Fibroblast of skin of right biceps (primary cell): ENCODE measurements around the gene SSTR3.

ENCODE experiments used
- DNase-seq: peaks from one replicate; pipeline ENCODE4 v3.0.0-alpha.2; 2013

SSTR3 gene

GRCh38 chr22:37163575-37164504 lies 48.4 kb downstream of the SSTR3 start:
- DNase-seq, result no peak

DNA sequence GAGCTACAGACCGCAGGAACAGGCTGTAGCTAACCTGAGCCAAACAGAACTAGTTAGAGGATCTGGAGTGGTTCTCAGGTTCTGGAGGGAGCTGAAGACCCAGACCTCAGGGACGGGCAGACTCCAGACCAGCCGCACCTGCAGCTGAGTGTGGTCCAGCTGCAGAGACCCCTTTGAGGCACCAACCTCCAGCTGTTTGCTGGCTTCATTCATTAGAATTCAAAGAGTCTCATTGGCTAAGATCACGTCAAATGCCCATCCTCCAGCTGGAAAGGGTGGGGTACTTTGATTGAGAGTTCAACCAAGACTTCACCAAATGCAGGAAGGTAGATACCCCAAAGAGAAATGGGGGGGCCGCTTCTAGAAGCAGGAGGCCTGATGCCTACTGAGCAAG lies 49.2 kb downstream of the SSTR3 start:
- no peak for DNase-seq

DNA sequence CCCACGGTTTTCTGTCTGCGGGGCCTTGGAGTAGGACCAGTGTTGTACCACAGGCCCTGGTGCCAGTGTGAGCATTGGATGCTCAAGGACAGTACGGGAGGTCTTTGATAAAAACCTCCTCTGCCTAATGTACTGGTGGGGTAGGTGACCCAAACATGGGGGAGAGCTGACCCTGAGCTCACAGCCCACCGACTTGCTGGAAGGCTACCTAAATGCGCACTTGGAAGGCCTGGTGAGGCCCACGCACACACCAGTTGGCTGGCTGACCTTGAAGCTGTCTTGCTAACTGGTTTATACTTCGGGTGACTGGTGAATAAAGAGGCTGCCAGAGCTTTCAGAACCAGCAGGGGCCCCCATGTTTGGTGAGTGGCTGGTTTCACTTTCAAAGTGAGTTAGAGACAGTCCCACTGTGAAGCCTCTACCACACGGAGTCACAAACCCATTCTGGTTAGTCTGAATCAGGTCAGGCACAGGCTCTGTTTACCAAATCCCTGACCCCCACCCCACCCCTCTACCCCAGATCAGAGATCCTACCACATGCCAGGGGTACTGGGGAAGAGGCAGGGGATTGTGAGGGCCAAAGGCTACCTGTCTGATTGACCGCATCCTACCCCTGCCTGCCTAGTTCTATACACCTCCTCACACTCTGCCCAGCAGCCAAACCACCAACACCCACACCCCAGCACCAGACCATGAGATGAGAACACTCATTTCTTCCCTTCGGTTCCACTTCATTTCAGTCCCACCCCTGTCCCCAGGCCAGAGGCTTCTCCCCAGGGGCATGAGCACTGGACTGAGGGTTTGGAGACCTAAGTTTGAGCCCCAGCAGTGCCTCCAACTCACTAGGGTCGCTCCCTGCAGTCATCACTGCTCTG lies 49.8 kb downstream of the SSTR3 start:
- DNase-seq, result no peak

GRCh38 chr22:37161443-37161842 lies 50.8 kb downstream of the SSTR3 start:
- peak; percentile 15 for DNase-seq

DNA sequence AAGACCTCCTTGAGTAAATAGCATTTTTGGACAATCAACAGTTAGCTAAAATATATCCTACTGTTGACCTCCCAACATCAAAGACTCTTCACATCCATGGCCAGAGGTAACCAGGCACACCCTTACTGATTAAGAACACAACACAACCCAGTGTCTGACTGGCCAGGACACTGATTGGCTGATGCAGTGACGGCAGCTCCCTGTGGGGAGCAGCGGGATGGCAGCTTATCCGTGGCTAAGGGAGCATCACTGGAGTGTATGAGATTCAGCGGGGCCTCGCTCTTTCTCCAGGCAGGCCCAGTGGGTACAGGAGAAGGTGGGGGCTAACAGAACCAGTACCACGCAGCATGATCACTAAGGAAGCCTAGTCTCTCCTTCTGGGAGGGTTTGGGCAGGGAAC lies 52.2 kb downstream of the SSTR3 start:
- no peak for DNase-seq

- no peak for DNase-seq
Observed at GRCh38 chr22:37158963-37159290, 53.4 kb downstream of the SSTR3 start.

GRCh38 chr22:37157516-37158285 lies 54.6 kb downstream of the SSTR3 start:
- DNase-seq, result peak; percentile 53

GRCh38 chr22:37156686-37157435 lies 55.4 kb downstream of the SSTR3 start:
- no peak for DNase-seq

- DNase-seq, result no peak
Observed at GRCh38 chr22:37155971-37156370, 56.3 kb downstream of the SSTR3 start.

DNA sequence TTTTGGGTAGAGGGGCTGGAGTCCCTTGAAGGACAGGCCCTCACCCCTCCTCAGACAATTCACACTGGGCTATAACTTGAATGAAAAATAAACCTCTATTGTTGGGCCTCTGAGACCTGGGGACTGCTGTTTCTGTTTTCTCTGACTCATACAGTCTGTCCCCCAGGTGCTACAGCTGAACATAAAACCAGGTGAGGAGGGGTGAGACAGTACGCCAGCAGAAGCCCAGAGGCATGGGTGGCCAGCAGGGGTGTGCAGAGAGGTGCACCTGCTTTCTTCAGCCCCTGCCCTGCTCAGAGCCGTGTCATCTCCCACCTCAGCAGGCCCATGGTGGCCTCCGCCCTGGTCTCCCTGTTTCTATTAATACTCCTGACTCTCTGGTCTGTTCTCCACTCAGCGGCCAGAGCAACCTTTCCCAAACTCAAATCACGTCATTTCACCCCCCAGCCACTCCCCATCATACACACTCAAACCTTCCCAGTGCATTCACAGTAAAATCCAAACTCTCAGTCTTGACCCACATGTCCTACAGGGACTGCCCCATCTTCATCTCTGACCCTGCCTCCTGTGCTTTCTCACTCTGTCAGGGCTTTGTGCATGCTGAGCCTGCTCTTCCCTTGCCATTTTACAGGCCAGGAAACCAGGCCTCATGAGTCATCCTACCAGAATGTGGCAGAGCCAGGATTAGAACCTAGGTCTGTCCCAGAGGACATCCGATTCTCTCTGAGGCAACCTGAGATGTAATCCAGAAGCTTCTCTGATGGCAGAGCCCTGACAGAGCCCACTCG lies 57.2 kb downstream of the SSTR3 start:
- peak; percentile 19 for DNase-seq
